Measurements from ENCODE around the gene RANBP1. TPM values are rescaled to one million over a fixed set of nuclear protein-coding genes. Genes with fewer than 3 reads are reported as not detected.

RANBP1 gene
- total and polyA plus RNA-seq, 2 experiments from 2014 or later = 233 to 253 TPM

DNA sequence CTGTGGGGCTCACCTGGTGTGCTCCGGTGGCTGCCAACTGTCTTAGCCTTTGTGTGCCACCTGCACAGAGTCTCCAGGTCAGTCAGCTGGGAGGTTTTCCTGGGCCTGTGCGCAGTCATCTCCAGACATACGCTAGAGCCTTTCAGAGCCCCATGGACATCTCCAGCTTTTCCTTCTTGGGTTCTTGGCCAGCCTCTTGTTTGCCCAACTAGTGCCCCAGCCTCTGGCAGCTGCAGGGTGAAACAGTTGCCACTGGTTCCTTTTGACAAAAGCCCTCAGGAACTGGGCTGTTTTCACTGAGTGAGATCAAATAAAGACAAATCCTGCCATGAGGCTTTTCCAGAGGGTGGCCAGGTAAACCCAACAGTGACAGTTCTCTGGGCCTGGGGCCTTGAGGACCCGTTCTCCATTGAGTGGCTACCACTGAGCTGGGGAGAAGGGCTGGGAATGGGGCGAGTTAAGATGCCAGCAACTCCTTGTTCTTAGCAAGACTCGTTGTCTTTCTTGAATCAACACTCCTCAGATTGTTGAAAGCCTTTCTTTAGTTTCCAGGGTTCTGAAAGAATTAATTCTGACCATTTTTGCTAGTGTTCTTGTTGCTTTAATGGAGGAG lies 16.7 kb upstream of the RANBP1 start:
- in situ Hi-C loops (cut with MboI) = no loop called here
- H3K4me1 ChIP-seq (ENCODE audit: insufficient read depth) = no peaks in the 10 kb centered on the region
- H3K9me3 ChIP-seq (ENCODE audit: low read depth) = no peaks in the 10 kb centered on the region
- TF ChIP-seq EZH2 (IDR thresholded peaks at IDR 0.05; ENCODE audit: insufficient read depth, poor library complexity, severe bottlenecking) (no peak), EZH2phosphoT487 (IDR thresholded peaks at IDR 0.05; ENCODE audit: insufficient read depth, low read depth) (no peak)
- H2AFZ ChIP-seq = no peak overlapping the region
- H3K4me2 ChIP-seq (ENCODE audit: unreplicated experiment) = no peak overlapping the region
- WGBS, 2 experiments (ENCODE audit: low coverage in 1 of 2, low lambda C conversion rate in 2 of 2, missing lambda C conversion rate in 2 of 2) = 99 to 100% methylated on average over 6 of the region's 6 CpGs
- H3K9me2 ChIP-seq (ENCODE audit: insufficient read depth) = no peaks in the 10 kb centered on the region
- peaks cover 93% of the 10 kb centered on the region for H3K79me2 ChIP-seq (ENCODE audit: insufficient read depth)
- H3K4me3 ChIP-seq = no peak overlapping the region
- H3F3A ChIP-seq (ENCODE audit: insufficient read depth) = peaks cover 9% of the 10 kb centered on the region; the same call in 1 of the 2 replicates
- no peaks in the 10 kb centered on the region for H4K20me1 ChIP-seq (ENCODE audit: insufficient read depth)
- peaks cover 49% of the 10 kb centered on the region for H3K36me3 ChIP-seq (ENCODE audit: low read depth)
- H3K9ac ChIP-seq = no peak overlapping the region
- no peak overlapping the region for H3K27ac ChIP-seq
- no peaks in the 10 kb centered on the region for H3K27me3 ChIP-seq (replicated peaks; ENCODE audit: insufficient read depth)
- no peak for DNase-seq

DNA sequence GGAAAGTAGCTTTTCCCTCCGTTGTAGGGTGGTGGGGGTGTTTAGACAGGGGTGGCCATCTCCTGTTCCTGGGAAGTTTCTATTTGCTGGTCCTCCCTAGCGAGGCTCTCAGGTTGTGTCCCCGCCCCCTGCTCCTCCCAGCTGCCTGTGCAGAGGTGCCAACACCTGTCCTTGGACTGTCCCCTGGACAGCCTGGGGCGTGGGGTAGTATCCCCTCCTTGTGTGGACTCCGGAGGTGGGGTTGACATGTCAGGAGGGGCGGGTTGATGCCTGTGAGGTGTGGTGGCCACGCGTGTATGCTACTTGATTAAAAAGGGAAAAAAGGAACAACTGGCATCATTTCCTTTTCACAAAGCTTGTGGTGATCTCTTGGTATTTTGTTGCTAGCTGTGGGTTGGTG lies 14.3 kb upstream of the RANBP1 start:
- no peak for DNase-seq
- no peaks in the 10 kb centered on the region for H3K9me2 ChIP-seq (ENCODE audit: insufficient read depth)
- no peak overlapping the region for H3K4me2 ChIP-seq (ENCODE audit: unreplicated experiment)
- no peak overlapping the region for H3K4me3 ChIP-seq
- H3K27me3 ChIP-seq (replicated peaks; ENCODE audit: insufficient read depth) = no peaks in the 10 kb centered on the region
- H2AFZ ChIP-seq = no peak overlapping the region
- H3K36me3 ChIP-seq (ENCODE audit: low read depth) = peaks cover 31% of the 10 kb centered on the region
- H3K27ac ChIP-seq = no peak overlapping the region
- peaks cover 7% of the 10 kb centered on the region; the same call in 1 of the 2 replicates for H3F3A ChIP-seq (ENCODE audit: insufficient read depth)
- H3K4me1 ChIP-seq (ENCODE audit: insufficient read depth) = no peaks in the 10 kb centered on the region
- 88 to 89% methylated on average over 8 of the region's 8 CpGs for WGBS, 2 experiments (ENCODE audit: low coverage in 1 of 2, low lambda C conversion rate in 2 of 2, missing lambda C conversion rate in 2 of 2)
- peaks cover 90% of the 10 kb centered on the region for H3K79me2 ChIP-seq (ENCODE audit: insufficient read depth)
- H4K20me1 ChIP-seq (ENCODE audit: insufficient read depth) = no peaks in the 10 kb centered on the region
- in situ Hi-C loops (cut with MboI) = no loop called here
- no peak for TF ChIP-seq EZH2 (IDR thresholded peaks at IDR 0.05; ENCODE audit: insufficient read depth, poor library complexity, severe bottlenecking)
- TF ChIP-seq EZH2phosphoT487 (IDR thresholded peaks at IDR 0.05; ENCODE audit: insufficient read depth, low read depth) = no peak
- H3K9ac ChIP-seq = no peak overlapping the region
- no peaks in the 10 kb centered on the region for H3K9me3 ChIP-seq (ENCODE audit: low read depth)

GRCh38 chr22:20102203-20102780 lies 13.6 kb upstream of the RANBP1 start:
- peaks cover 26% of the 10 kb centered on the region for H3K36me3 ChIP-seq (ENCODE audit: low read depth)
- no peaks in the 10 kb centered on the region for H4K20me1 ChIP-seq (ENCODE audit: insufficient read depth)
- WGBS, 2 experiments (ENCODE audit: low coverage in 1 of 2, low lambda C conversion rate in 2 of 2, missing lambda C conversion rate in 2 of 2) = 94 to 96% methylated on average over 12 of the region's 12 CpGs

DNA sequence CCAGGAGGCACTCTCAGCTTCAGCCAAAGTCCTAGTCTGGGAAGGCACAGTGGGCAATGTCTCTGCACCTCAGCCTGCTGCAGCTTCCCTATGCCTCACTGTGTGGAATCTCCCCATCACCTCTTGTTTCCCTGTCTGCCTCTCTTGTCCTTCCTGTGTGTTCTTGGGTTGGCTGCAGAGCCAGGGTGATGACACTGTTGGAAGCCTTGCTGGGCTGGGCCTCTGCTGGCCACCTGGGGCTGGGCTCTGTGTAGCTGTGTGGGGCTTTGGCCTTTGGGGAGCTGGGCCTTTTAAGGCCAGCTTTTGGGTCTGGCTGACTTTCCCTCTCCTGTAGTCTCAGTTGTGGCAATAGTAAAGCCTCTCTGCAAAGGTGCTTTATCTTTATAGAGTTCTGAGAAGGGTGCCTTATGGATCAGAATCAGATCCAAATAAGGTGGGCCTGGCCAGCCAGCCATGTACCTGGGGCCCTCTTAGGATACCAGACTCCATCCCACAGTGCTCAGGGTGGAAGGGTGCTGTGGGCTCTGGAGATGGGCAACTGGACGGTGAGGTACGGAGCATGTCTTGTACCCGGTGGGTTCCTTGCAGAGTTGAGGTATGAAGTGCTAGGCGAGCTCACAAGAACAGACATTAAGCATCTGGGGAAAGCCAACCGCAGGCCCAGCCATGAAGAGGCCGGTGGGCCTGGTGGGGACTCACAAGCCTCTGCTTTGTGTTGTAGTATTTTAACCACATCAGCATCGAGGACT lies 10.3 kb upstream of the RANBP1 start:
- Histone ChIP-seq H3F3A (ENCODE audit: insufficient read depth) (peaks cover 4% of the 10 kb centered on the region), H3K9ac (no peak overlapping the region), H3K4me1 (ENCODE audit: insufficient read depth) (no peaks in the 10 kb centered on the region), H4K20me1 (ENCODE audit: insufficient read depth) (no peaks in the 10 kb centered on the region), H3K9me2 (ENCODE audit: insufficient read depth) (no peaks in the 10 kb centered on the region), H3K27me3 (replicated peaks; ENCODE audit: insufficient read depth) (no peaks in the 10 kb centered on the region), H3K36me3 (ENCODE audit: low read depth) (peaks cover 22% of the 10 kb centered on the region), H2AFZ (no peak overlapping the region), H3K79me2 (ENCODE audit: insufficient read depth) (peaks cover 57% of the 10 kb centered on the region), H3K27ac (no peak overlapping the region), H3K9me3 (ENCODE audit: low read depth) (no peaks in the 10 kb centered on the region), H3K4me3 (no peak overlapping the region), H3K4me2 (ENCODE audit: unreplicated experiment) (no peak overlapping the region)
- WGBS, 2 experiments (ENCODE audit: low coverage in 1 of 2, low lambda C conversion rate in 2 of 2, missing lambda C conversion rate in 2 of 2) = 91 to 94% methylated on average over 7 of the region's 7 CpGs
- DNase-seq = no peak
- no peak for TF ChIP-seq EZH2phosphoT487 (IDR thresholded peaks at IDR 0.05; ENCODE audit: insufficient read depth, low read depth)
- in situ Hi-C loops (cut with MboI) = no loop called here

More at GRCh38 chr22:20102203-20102780, 13.6 kb upstream of the RANBP1 start:
- Histone ChIP-seq H3K27me3 (replicated peaks; ENCODE audit: insufficient read depth) (no peaks in the 10 kb centered on the region), H3F3A (ENCODE audit: insufficient read depth) (0 out of 2 replicates have a peak, but pooled peaks cover under 1% of the 10 kb centered on the region), H3K4me3 (no peak overlapping the region), H3K79me2 (ENCODE audit: insufficient read depth) (peaks cover 83% of the 10 kb centered on the region), H3K9me2 (ENCODE audit: insufficient read depth) (no peaks in the 10 kb centered on the region), H3K9ac (no peak overlapping the region), H3K27ac (no peak overlapping the region), H2AFZ (no peak overlapping the region), H3K9me3 (ENCODE audit: low read depth) (no peaks in the 10 kb centered on the region), H3K4me2 (ENCODE audit: unreplicated experiment) (no peak overlapping the region), H3K4me1 (ENCODE audit: insufficient read depth) (no peaks in the 10 kb centered on the region)
- TF ChIP-seq EZH2 (IDR thresholded peaks at IDR 0.05; ENCODE audit: insufficient read depth, poor library complexity, severe bottlenecking) = no peak
- no peak for TF ChIP-seq EZH2phosphoT487 (IDR thresholded peaks at IDR 0.05; ENCODE audit: insufficient read depth, low read depth)
- in situ Hi-C loops (cut with MboI) = no loop called here
- no peak for DNase-seq
